CD14-positive monocyte (primary cell): ENCODE results near the gene APBA2. TPM values are rescaled to one million over a fixed set of nuclear protein-coding genes. Genes with fewer than 3 reads are reported as not detected.
"Not testable (repeated sequence)": the region's sequence is repeated elsewhere in the genome, so short reads cannot be mapped to it uniquely, and the experiment has no call there.

Experiments
- DNase-seq, 3 donors: peaks; one replicate each; pipeline ENCODE4 v3.0.0-alpha.2; 2011 to 2022
- H2AFZ ChIP-seq: 2 replicates; pipeline ENCODE4 v1.6.0; 2012; ENCODE audit warnings: mild to moderate bottlenecking, low read depth, low read length, inconsistent platforms; ENCODE audit not compliant: insufficient read depth, poor library complexity, severe bottlenecking
- H3K27ac ChIP-seq, 2 donors: 1 replicate in 1 of 2; 2 replicates in 1 of 2; pipeline ENCODE4 v1.5.1; 2012 to 2013; ENCODE audit warnings: low read length in 2 of 2, control low read depth in 1 of 2, inconsistent platforms in 1 of 2, low read depth in 1 of 2, mild to moderate bottlenecking in 1 of 2
- H3K27me3 ChIP-seq, 2 donors: one replicate each; pipeline versions ENCODE4 v1.6.0 to v1.6.1; 2011 to 2013; ENCODE audit warnings: low read length in 2 of 2; ENCODE audit not compliant: control insufficient read depth in 2 of 2, insufficient read depth in 2 of 2
- H3K36me3 ChIP-seq, 2 donors: replicated peaks in 1 of 2; 1 replicate in 1 of 2; 2 replicates in 1 of 2; pipeline versions ENCODE4 v1.5.1 to v1.6.1; 2012 to 2013; ENCODE audit warnings: low read length in 2 of 2, control low read depth in 1 of 2, inconsistent platforms in 1 of 2, mild to moderate bottlenecking in 1 of 2; ENCODE audit not compliant: insufficient read depth in 2 of 2, control insufficient read depth in 1 of 2
- H3K4me1 ChIP-seq, 2 donors: 1 replicate in 1 of 2; 2 replicates in 1 of 2; pipeline versions ENCODE4 v1.5.1 to v1.6.1; 2012 to 2013; ENCODE audit warnings: low read length in 2 of 2, control low read depth in 1 of 2, inconsistent platforms in 1 of 2, mild to moderate bottlenecking in 1 of 2, moderate library complexity in 1 of 2; ENCODE audit not compliant: insufficient read depth in 2 of 2, control insufficient read depth in 1 of 2
- H3K4me2 ChIP-seq: replicated peaks from 2 replicates; pipeline ENCODE3; 2012; ENCODE audit warnings: low read length, moderate library complexity, mild to moderate bottlenecking; ENCODE audit not compliant: poor library complexity, severe bottlenecking; ENCODE audit errors: extremely low read depth
- H3K4me3 ChIP-seq, 3 experiments: fragments of 200-600 bp in 1 of 3; sonication (generic) in 1 of 3; replicated peaks in 1 of 3; 1 replicate in 2 of 3; 2 replicates in 1 of 3; pipeline ENCODE4 v1.5.1; 2011 to 2013; ENCODE audit warnings: low read length in 3 of 3, mild to moderate bottlenecking in 3 of 3, control low read depth in 2 of 3, low read depth in 2 of 3, inconsistent platforms in 1 of 3, moderate library complexity in 1 of 3
- H3K79me2 ChIP-seq: 2 replicates; pipeline ENCODE4 v1.6.0; 2012; ENCODE audit warnings: mild to moderate bottlenecking, control low read depth, inconsistent platforms, low read length, moderate library complexity; ENCODE audit not compliant: insufficient read depth
- H3K9ac ChIP-seq: 2 replicates; pipeline ENCODE4 v1.6.0; 2017; ENCODE audit warnings: low read length, mild to moderate bottlenecking; ENCODE audit not compliant: insufficient read depth, poor library complexity, severe bottlenecking
- H3K9me3 ChIP-seq, 2 donors: replicated peaks in 1 of 2; 1 replicate in 1 of 2; 2 replicates in 1 of 2; pipeline versions ENCODE4 v1.5.1 to v1.6.1; 2012 to 2013; ENCODE audit warnings: low read length in 2 of 2, control low read depth in 1 of 2; ENCODE audit not compliant: control insufficient read depth in 1 of 2, insufficient read depth in 1 of 2
- H4K20me1 ChIP-seq: 2 replicates; pipeline ENCODE4 v1.6.0; 2012; ENCODE audit warnings: mild to moderate bottlenecking, low read length, control low read depth, moderate library complexity; ENCODE audit not compliant: insufficient read depth
- H3K27ac Mint-ChIP-seq, 7 donors: one replicate each; pipeline ENCODE4 v1.8.0; 2020; ENCODE audit warnings: mild to moderate bottlenecking in 7 of 7, mixed read lengths in 7 of 7, moderate library complexity in 6 of 7, inconsistent platforms in 2 of 7
- H3K27me3 Mint-ChIP-seq, 3 donors: one replicate each; pipeline ENCODE4 v1.8.0; 2021 to 2022; ENCODE audit warnings: low read depth in 3 of 3, mild to moderate bottlenecking in 3 of 3, mixed read lengths in 3 of 3, moderate library complexity in 3 of 3, inconsistent platforms in 1 of 3
- H3K36me3 Mint-ChIP-seq, 2 donors: one replicate each; pipeline ENCODE4 v1.8.0; 2020; ENCODE audit warnings: mixed read lengths in 2 of 2, inconsistent platforms in 1 of 2, mild to moderate bottlenecking in 1 of 2
- H3K4me1 Mint-ChIP-seq: one replicate; pipeline ENCODE4 v1.8.0; 2020; ENCODE audit warnings: mild to moderate bottlenecking, mixed read lengths
- H3K4me3 Mint-ChIP-seq, 2 donors: one replicate each; pipeline ENCODE4 v1.8.0; 2020; ENCODE audit warnings: mild to moderate bottlenecking in 2 of 2, mixed read lengths in 2 of 2, moderate library complexity in 1 of 2
- H3K9me3 Mint-ChIP-seq, 7 donors: one replicate each; pipeline ENCODE4 v1.8.0; 2020 to 2022; ENCODE audit warnings: mixed read lengths in 7 of 7, mild to moderate bottlenecking in 6 of 7, moderate library complexity in 6 of 7, inconsistent platforms in 2 of 7
- CTCF ChIP-seq: fragments of 200-600 bp; IDR thresholded peaks from one replicate; pipeline ENCODE4 v1.8.0; 2022; ENCODE audit warnings: antibody characterized with exemption, mild to moderate bottlenecking
- WGBS: methylation state at CpG from one replicate; pipeline ENCODE4 v1.1.5; 2013; ENCODE audit warnings: missing lambda C conversion rate; ENCODE audit not compliant: insufficient coverage; 5-methylcytosine and 5-hydroxymethylcytosine counted together
- intact Hi-C, 2 donors: fragments of 100-400 bp; cut with micrococcal nuclease; formaldehyde crosslinking; loops; one replicate each; pipeline versions ENCODE4 v1.15.0 to v1.15.1; 2023
- polyA minus RNA-seq: library from RNA; depleted of rRNA, polyadenylated mRNA; stranded (reverse); fragments of >200 nt; gene quantifications from 2 replicates; pipeline ENCODE4 v1.2.3, GENCODE V29; 2012
- polyA plus RNA-seq, 3 donors: library from polyadenylated mRNA; depleted of rRNA in 1 of 3; unstranded in 2 of 3; stranded (reverse) in 1 of 3; fragments of 300-500 nt in 2 of 3; fragments of >200 nt in 1 of 3; fragmentation: Illumina TruSeq in 2 of 3; gene quantifications; 1 replicate in 2 of 3; 2 replicates in 1 of 3; pipeline ENCODE4 v1.2.3, GENCODE V29; 2012 to 2021
- total RNA-seq, 12 experiments: library from RNA in 1 of 12; stranded (reverse) in 1 of 12; fragments of 120-200 nt in 1 of 12; gene quantifications; one replicate each; pipeline ENCODE4 v1.2.4 and lab custom pipeline; 2013 to 2026; ENCODE audit warnings: mixed read lengths in 6 of 12, inconsistent platforms in 1 of 12

The APBA2 gene
- 0.10 TPM for total RNA-seq (2013)
- polyA plus RNA-seq = under 1 TPM in 1 of 3 donors, not detected in 2; 0.30 TPM
- polyA minus RNA-seq = 0.28 and 0.48 TPM in 2 replicates
- total RNA-seq (lab: John Stamatoyannopoulos, UW) = 0 to 6.4 (median 0.06) reads per million in 11 experiments

GRCh38 chr15:28885630-28886430 lies at the start of gene APBA2:
TSS of gene APBA2 (plus strand) at chr15:28885974. CDS start at chr15:29053885, 167,911 bp downstream.
- Mint-ChIP-seq H3K27me3 (peaks cover 39 to 55% (median 48%) of the 10 kb centered on the region in 3 donors), H3K9me3 (peaks cover 0 to 5% (median 2%) of the 10 kb centered on the region in 7 donors), H3K27ac (no peak within 1 kb of the TSS), H3K4me3 (peak within 1 kb of the TSS in 1 of 2 donors; percentile 68), H3K4me1 (peaks cover 6% of the 10 kb centered on the region), H3K36me3 (no peaks in the 10 kb centered on the region)
- intact Hi-C loops = no loop called here
- under 1% methylated on average over 108 of the region's 109 CpGs for WGBS
- no peak for TF ChIP-seq CTCF
- H2AFZ ChIP-seq = no peak within 1 kb of the TSS
- no peak for DNase-seq
- no peaks in the 10 kb centered on the region for H4K20me1 ChIP-seq
- peaks cover 0 to 4% of the 10 kb centered on the region in 2 donors for H3K9me3 ChIP-seq
- H3K4me3 ChIP-seq = peak within 1 kb of the TSS in 1 of 3 experiments; percentile 25
- no peak within 1 kb of the TSS for H3K27ac ChIP-seq
- H3K9ac ChIP-seq = no peak within 1 kb of the TSS
- H3K4me2 ChIP-seq = peak within 1 kb of the TSS; percentile 46
- H3K4me1 ChIP-seq = peaks cover 0 to 3% of the 10 kb centered on the region in 2 donors
- H3K79me2 ChIP-seq = no peaks in the 10 kb centered on the region
- peaks cover 14 to 39% of the 10 kb centered on the region in 2 donors for H3K27me3 ChIP-seq
- no peaks in the 10 kb centered on the region for H3K36me3 ChIP-seq

GRCh38 chr15:28840285-28840684 lies 45.5 kb upstream of the APBA2 start:
- H2AFZ ChIP-seq, H3K9ac ChIP-seq, H3K9me3 ChIP-seq, H3K27me3 Mint-ChIP-seq, H3K36me3 Mint-ChIP-seq, H3K27ac Mint-ChIP-seq, H3K36me3 ChIP-seq, H3K4me2 ChIP-seq, H3K79me2 ChIP-seq, DNase-seq, intact Hi-C loops, H3K4me3 ChIP-seq, H4K20me1 ChIP-seq, H3K4me1 Mint-ChIP-seq, H3K9me3 Mint-ChIP-seq, H3K4me1 ChIP-seq, H3K27ac ChIP-seq, H3K27me3 ChIP-seq, H3K4me3 Mint-ChIP-seq: not testable (repeated sequence)
- no CpG with 5 or more reads among the region's 9 CpGs for WGBS

GRCh38 chr15:28842210-28842609 lies 43.6 kb upstream of the APBA2 start:
- H3K27ac Mint-ChIP-seq, H3K4me2 ChIP-seq, H3K4me3 Mint-ChIP-seq, H3K4me1 Mint-ChIP-seq, H3K27me3 Mint-ChIP-seq, H3K9ac ChIP-seq, intact Hi-C loops, H4K20me1 ChIP-seq, H3K27ac ChIP-seq, H3K4me3 ChIP-seq, H2AFZ ChIP-seq, H3K36me3 ChIP-seq, H3K27me3 ChIP-seq, H3K9me3 ChIP-seq, H3K9me3 Mint-ChIP-seq, H3K79me2 ChIP-seq, H3K4me1 ChIP-seq, H3K36me3 Mint-ChIP-seq, DNase-seq: not testable (repeated sequence)
- WGBS = 99% methylated on average over 9 of the region's 11 CpGs

- H3K36me3 Mint-ChIP-seq, H3K4me2 ChIP-seq, H3K79me2 ChIP-seq, H3K4me1 ChIP-seq, H3K27ac Mint-ChIP-seq, H3K27me3 Mint-ChIP-seq, H3K27ac ChIP-seq, H4K20me1 ChIP-seq, DNase-seq, H3K4me1 Mint-ChIP-seq, H3K4me3 ChIP-seq, H3K27me3 ChIP-seq, intact Hi-C loops, H2AFZ ChIP-seq, H3K9me3 Mint-ChIP-seq, H3K9me3 ChIP-seq, H3K4me3 Mint-ChIP-seq, H3K36me3 ChIP-seq, H3K9ac ChIP-seq: not testable (repeated sequence)
- WGBS = no CpG with 5 or more reads among the region's 12 CpGs
These were observed 42.3 kb upstream of the APBA2 start for GRCh38 chr15:28843520-28843919.
